Subcutaneous adipose tissue (tissue), 4 donors: ENCODE measurements around the gene KLHL12. TPM values are rescaled to one million over a fixed set of nuclear protein-coding genes. Genes with fewer than 3 reads are reported as not detected.

ENCODE experiments used
- CTCF ChIP-seq: fragments of 450-650 bp; IDR thresholded peaks from one replicate; pipeline ENCODE4 v1.5.1; 2016; ENCODE audit warnings: low read depth, mild to moderate bottlenecking, control low read depth, antibody characterized with exemption, moderate library complexity
- total RNA-seq, 4 donors: library from RNA; depleted of rRNA; stranded (reverse); fragments of >200 nt; gene quantifications; one replicate each; pipeline ENCODE4 v1.1.0, GENCODE V29; 2016

The KLHL12 gene
- total RNA-seq, 4 donors from 2014 or later, result 18.1 to 25.3 (median 22.2) TPM

GRCh38 chr1:202966006-202966898 lies 39.2 kb upstream of the KLHL12 start:
- no peak for TF ChIP-seq CTCF

GRCh38 chr1:202965422-202965821 lies 38.4 kb upstream of the KLHL12 start:
- no peak for TF ChIP-seq CTCF

GRCh38 chr1:202964791-202965410 lies 37.9 kb upstream of the KLHL12 start:
- no peak for TF ChIP-seq CTCF

- TF ChIP-seq CTCF, result no peak
Measured at GRCh38 chr1:202961220-202961880, 34.3 kb upstream of the KLHL12 start.

GRCh38 chr1:202959276-202959620 lies 32.2 kb upstream of the KLHL12 start:
- no peak for TF ChIP-seq CTCF

- no peak for TF ChIP-seq CTCF
Measured at GRCh38 chr1:202958544-202959275, 31.7 kb upstream of the KLHL12 start.
